ENCODE results near the gene PTCH2. TPM values are rescaled to one million over a fixed set of nuclear protein-coding genes. Genes with fewer than 3 reads are reported as not detected.

PTCH2 gene
- total and polyA plus RNA-seq, 2 donors (not counting 1 experiment from before 2014, with no cell fraction given): 1.3 to 1.7 TPM

DNA sequence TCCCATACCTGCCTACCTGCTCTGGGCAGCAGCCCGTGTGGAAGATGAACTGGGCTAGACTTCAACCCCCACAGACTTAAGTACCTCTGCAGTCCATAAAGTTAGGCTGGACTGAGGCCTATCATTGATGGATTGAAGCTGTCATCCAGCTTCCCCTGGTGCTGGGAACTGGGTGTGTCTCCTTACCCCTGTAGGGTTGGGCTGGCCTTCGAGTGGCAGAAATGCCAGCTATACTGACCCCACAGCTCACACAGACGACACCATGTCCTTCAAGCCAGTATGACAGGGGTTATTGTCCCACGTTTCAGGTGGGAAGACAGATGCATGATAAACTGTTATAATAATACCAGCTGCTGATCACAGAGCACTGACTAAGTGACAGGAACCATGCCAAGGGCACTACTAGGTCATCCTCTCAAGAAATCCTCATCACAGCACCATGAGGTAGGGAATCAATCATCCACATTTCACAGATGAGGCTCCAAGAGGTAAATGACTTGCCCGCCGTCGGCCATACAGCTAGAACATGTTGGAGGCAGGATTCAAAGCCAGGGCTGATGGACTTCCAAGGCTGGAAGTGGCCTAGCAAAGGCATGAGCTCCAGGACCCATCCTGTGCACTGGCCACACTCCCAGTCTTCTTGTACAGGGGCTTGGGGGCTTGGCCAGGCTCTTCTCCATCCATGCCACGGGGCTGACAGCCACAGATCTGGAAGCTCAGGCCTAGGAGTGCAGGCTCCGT, 54.8 kb downstream of the PTCH2 start, which contains the start of gene BEST4:
TSS of gene BEST4 (minus strand) at position 51 of the 741 bp plus-strand sequence. CDS start 465 bp downstream, outside the sequence.
- POLR2A ChIA-PET: interaction anchor here (0.6 to 2.8 kb wide), 4 partner anchors 18 to 224 kb away, joined by 4 to 12 read pairs (median 6); partner anchors contain the start of gene UROD
- Histone ChIP-seq H3K4me2 (replicated peaks; ENCODE audit: low read depth, low read length, poor library complexity, severe bottlenecking) (no peak within 1 kb of the TSS), H3K36me3 (replicated peaks in 1 of 2; ENCODE audit: control extremely low read depth in 1 of 2, control insufficient read depth in 1 of 2, extremely low read depth in 1 of 2, insufficient read depth in 2 of 2, low read length in 1 of 2) (no peaks in the 10 kb centered on the region), H4K20me1 (ENCODE audit: control insufficient read depth, insufficient read depth, low read length, poor library complexity, severe bottlenecking) (no peaks in the 10 kb centered on the region), H3K4me1 (ENCODE audit: control insufficient read depth in 2 of 2, insufficient read depth in 2 of 2, low read length in 2 of 2) (peaks cover 22 to 32% of the 10 kb centered on the region in 2 donors), H3K79me2 (ENCODE audit: control insufficient read depth, insufficient read depth, low read length) (no peaks in the 10 kb centered on the region), H3K27ac (ENCODE audit: low read length in 2 of 2) (peak within 1 kb of the TSS in 1 of 2 donors; percentile 47), H3K4me3 (ENCODE audit: control extremely low read depth in 1 of 5, extremely low read depth in 1 of 5, insufficient read depth in 1 of 5, low read depth in 2 of 5, low read length in 4 of 5) (no peak within 1 kb of the TSS), H2AFZ (ENCODE audit: insufficient read depth, low read depth, low read length, poor library complexity, severe bottlenecking) (no peak within 1 kb of the TSS), H3K27me3 (replicated peaks in 1 of 4; ENCODE audit: control extremely low read depth in 1 of 4, control insufficient read depth in 3 of 4, insufficient read depth in 4 of 4, low read length in 3 of 4) (no peaks in the 10 kb centered on the region), H3K9me3 (ENCODE audit: control extremely low read depth in 1 of 3, control insufficient read depth in 2 of 3, insufficient read depth in 1 of 3, low read length in 2 of 3) (no peaks in the 10 kb centered on the region), H3K9ac (ENCODE audit: low read length) (no peak within 1 kb of the TSS)
- peak within 1 kb of the TSS; percentile 78 for H3K27ac Mint-ChIP-seq
- no peaks in the 10 kb centered on the region for H3K27me3 Mint-ChIP-seq
- DNase-seq (no peak), ATAC-seq (ENCODE audit: low read depth) (no peak)
- peaks cover 28% of the 10 kb centered on the region for H3K4me1 Mint-ChIP-seq
- 88% methylated on average over 8 of the region's 9 CpGs for WGBS (ENCODE audit: insufficient coverage)
- intact Hi-C loops (cut with micrococcal nuclease): loop anchor here (5.0 kb wide), 2 partner anchors 199 to 899 kb away; partner anchors contain the start of genes EIF2B3, GPBP1L1 and TMEM69
- H3K4me3 Mint-ChIP-seq: no peak within 1 kb of the TSS
- H3K9me3 Mint-ChIP-seq (ENCODE audit: insufficient read depth): no peaks in the 10 kb centered on the region
- TF ChIP-seq, protein P1, sequence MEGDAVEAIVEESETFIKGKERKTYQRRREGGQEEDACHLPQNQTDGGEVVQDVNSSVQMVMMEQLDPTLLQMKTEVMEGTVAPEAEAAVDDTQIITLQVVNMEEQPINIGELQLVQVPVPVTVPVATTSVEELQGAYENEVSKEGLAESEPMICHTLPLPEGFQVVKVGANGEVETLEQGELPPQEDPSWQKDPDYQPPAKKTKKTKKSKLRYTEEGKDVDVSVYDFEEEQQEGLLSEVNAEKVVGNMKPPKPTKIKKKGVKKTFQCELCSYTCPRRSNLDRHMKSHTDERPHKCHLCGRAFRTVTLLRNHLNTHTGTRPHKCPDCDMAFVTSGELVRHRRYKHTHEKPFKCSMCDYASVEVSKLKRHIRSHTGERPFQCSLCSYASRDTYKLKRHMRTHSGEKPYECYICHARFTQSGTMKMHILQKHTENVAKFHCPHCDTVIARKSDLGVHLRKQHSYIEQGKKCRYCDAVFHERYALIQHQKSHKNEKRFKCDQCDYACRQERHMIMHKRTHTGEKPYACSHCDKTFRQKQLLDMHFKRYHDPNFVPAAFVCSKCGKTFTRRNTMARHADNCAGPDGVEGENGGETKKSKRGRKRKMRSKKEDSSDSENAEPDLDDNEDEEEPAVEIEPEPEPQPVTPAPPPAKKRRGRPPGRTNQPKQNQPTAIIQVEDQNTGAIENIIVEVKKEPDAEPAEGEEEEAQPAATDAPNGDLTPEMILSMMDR (IDR thresholded peaks at IDR 0.05): no peak
- TF ChIP-seq EZH2 (IDR thresholded peaks at IDR 0.05; ENCODE audit: borderline replicate concordance, insufficient read depth, low read depth, low read length, poor library complexity, severe bottlenecking): no peak
- CTCF ChIA-PET: interaction anchor here (0.6 to 5.5 kb wide), 6 partner anchors 11 to 551 kb away, joined by 3 to 44 read pairs (median 6); partner anchors contain the start of genes MUTYH, PLK3, RNU5D-1 and RPS8
